ENCODE data around the gene ECT2.
A peak's percentile ranks its signal among the peaks of the same experiment; 100 is the strongest.
"Not testable (repeated sequence)": the region's sequence is repeated elsewhere in the genome, so short reads cannot be mapped to it uniquely, and the experiment has no call there.

The ECT2 gene, protein sequence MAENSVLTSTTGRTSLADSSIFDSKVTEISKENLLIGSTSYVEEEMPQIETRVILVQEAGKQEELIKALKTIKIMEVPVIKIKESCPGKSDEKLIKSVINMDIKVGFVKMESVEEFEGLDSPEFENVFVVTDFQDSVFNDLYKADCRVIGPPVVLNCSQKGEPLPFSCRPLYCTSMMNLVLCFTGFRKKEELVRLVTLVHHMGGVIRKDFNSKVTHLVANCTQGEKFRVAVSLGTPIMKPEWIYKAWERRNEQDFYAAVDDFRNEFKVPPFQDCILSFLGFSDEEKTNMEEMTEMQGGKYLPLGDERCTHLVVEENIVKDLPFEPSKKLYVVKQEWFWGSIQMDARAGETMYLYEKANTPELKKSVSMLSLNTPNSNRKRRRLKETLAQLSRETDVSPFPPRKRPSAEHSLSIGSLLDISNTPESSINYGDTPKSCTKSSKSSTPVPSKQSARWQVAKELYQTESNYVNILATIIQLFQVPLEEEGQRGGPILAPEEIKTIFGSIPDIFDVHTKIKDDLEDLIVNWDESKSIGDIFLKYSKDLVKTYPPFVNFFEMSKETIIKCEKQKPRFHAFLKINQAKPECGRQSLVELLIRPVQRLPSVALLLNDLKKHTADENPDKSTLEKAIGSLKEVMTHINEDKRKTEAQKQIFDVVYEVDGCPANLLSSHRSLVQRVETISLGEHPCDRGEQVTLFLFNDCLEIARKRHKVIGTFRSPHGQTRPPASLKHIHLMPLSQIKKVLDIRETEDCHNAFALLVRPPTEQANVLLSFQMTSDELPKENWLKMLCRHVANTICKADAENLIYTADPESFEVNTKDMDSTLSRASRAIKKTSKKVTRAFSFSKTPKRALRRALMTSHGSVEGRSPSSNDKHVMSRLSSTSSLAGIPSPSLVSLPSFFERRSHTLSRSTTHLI

DNA sequence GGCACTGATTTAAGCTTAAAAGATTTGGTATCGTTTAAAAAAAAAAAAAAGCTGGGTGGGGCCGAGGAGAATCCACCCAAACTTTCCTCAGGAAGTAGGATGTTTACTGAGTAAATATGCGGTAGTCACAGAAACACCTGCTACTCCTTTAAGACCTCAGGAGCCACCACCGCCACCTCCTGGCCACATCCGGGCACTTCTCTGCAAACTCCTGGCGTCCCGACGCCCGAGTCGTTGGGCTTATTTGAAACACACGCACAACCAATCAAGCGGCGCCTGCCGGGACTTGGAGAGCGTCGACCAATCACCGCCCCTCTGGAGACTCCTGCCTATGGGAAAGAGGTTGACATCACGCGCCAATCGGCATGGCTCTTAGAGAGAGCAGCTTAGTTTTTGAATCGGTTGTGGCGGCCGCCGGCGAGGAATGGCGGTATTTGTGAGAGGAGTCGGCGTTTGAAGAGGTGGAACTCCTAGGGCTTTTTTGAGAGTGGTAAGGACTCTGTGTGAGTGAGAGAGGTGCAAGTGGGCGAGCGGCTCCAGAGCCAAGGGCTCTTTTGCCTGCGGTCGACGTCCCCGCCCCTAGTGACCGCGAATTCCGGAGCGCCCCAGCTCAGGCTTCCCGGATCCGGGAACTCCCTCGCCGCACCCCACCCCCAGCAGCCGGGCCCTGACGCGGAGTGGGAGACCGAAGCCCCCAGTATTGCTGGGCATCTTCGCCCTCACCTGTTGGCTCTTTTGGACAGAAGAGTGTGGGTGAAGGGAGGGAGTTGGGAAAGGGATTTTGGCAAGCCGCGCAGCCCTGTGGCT, at the start of gene ECT2:
Gene ECT2, plus strand, starts transcription at position 359 of the 807 bp plus-strand sequence. CDS start 3,805 bp downstream, outside the sequence.
- peak; percentile 89 to 97 for DNase-seq (ENCODE audit: extremely low read depth in 1 of 2, low read depth in 1 of 2)

DNA sequence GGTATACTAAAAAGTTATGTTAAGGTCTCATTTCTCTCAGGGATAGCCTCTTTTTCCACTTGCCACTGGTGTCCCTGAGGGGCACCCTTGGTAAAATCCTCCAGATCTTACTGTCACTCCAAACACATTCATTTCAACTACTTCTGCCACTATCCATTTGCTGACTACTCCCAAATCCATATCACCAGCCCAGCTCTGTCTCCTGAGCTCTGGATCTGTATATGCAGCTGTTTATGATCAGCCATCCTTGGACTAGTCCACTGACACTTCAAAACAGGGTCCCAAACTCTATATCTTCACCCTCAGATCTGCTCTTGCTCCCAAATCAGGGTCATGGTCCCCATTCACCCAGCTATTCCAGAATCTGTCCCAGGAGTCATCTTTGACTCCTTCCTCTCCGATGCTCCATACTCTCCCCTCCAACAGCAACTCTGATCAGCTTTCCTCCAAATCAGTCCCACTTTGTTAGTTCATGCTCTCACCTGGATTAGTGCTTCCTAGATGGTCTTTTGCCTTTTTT, 49.5 kb upstream of the ECT2 start:
- no peak for DNase-seq (ENCODE audit: extremely low read depth in 1 of 2, low read depth in 1 of 2)

GRCh38 chr3:172701751-172702150, 48.8 kb upstream of the ECT2 start:
- DNase-seq (ENCODE audit: extremely low read depth in 1 of 2, low read depth in 1 of 2): no peak

GRCh38 chr3:172702256-172702655, 48.3 kb upstream of the ECT2 start:
- no peak for DNase-seq (ENCODE audit: extremely low read depth in 1 of 2, low read depth in 1 of 2)

- DNase-seq (ENCODE audit: extremely low read depth in 1 of 2, low read depth in 1 of 2): not testable (repeated sequence)
Observed at GRCh38 chr3:172702731-172703130, 47.8 kb upstream of the ECT2 start.

- no peak for DNase-seq (ENCODE audit: extremely low read depth in 1 of 2, low read depth in 1 of 2)
Observed at GRCh38 chr3:172704001-172704400, 46.5 kb upstream of the ECT2 start.

DNA sequence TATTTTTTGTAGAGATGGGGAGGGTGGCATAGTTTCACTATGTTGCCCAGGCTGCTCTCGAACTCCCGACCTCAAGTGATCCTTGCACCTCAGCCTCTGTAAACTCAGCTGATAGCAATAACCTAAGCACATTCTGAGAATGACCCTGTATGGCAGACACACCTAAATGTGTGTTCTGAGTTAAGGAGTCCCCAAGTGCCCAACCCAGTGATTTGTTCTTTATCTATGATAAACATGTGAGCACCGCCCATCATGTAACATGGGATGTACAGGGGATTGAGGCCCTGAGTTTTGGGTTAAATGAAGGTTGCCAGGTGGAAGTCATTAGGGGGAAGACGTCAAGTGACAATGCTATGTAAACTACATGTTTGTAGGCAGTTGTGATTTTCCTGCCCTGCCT, 45.4 kb upstream of the ECT2 start:
- DNase-seq (ENCODE audit: extremely low read depth in 1 of 2, low read depth in 1 of 2): no peak

DNA sequence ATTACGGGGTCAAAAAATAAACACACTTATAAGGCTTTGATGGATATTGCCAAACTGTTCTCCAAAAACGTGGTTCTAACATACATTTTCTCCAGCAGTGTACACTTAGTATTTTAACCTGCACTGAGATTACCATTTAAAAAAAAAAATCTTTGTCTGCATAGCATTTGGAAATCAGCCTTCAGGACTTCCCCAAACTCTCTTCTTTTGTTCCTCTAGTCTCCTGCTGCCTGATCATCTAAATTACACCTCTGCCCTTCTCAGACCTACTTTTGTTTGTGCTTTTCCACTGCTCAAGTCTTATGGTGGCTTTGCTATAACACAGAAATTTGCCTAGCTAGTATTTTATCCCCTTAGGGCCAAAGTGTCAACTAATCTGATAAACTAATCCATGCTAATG, 43.5 kb upstream of the ECT2 start:
- no peak for DNase-seq (ENCODE audit: extremely low read depth in 1 of 2, low read depth in 1 of 2)

DNA sequence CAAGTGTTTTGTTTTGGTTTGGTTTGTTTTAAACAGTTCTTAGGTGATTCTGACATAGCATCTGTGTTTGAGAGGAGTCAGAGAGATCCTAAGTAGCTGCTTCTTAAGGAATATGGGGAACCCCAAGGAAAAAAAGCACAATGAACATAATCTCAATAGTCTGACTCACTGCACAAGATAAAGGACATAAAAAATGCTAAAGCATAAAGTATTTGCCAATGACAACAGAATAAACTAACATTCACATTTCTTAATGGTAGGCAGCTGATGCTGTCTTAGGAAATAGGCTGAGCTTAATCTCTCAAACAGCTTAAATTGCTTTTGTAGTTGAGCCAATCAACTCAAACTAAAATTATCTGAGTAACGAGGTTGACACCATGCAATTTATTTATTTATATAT, 42.6 kb upstream of the ECT2 start:
- no peak for DNase-seq (ENCODE audit: extremely low read depth in 1 of 2, low read depth in 1 of 2)

DNA sequence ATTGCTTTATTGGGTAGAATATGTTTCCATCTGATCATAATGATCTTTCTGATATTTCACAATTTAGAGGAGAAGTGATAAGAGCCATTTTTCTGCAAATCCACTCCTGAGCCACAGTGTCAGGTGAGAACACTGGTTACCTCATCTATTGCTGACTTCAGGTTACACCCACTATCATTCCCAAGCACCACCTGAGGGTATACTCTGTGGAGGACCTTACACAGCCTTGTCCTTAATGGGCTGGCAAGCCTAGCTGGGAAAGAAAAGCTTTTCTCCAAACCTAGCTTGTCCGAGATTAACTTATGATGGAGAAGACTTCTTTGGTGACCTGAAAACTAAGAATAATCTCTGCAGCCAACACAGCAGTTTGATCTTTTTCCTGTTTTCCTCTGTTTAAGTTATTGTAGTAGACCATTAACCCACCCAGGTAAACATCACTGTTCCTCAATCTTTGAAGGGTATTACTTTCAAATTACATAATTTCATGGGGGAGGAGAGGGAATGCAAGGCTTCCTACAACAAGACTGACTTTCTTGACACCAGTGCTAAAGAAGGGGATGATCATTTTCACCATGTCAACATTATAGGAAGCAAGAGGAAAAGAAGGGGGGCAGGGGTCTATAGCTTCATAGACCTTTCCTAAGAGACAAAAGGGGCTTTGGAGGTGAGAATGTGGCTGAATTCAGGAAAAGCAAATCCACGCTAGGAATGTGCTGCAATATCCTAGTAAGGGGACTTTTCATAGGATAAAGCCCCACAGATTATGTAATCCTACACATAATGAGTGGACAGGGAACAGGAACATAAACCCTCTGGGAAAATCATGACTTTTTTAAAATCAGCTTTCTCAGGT, 41.4 kb upstream of the ECT2 start:
- DNase-seq (ENCODE audit: extremely low read depth in 1 of 2, low read depth in 1 of 2): no peak

GRCh38 chr3:172709774-172710663, 40.5 kb upstream of the ECT2 start:
- no peak for DNase-seq (ENCODE audit: extremely low read depth in 1 of 2, low read depth in 1 of 2)

DNA sequence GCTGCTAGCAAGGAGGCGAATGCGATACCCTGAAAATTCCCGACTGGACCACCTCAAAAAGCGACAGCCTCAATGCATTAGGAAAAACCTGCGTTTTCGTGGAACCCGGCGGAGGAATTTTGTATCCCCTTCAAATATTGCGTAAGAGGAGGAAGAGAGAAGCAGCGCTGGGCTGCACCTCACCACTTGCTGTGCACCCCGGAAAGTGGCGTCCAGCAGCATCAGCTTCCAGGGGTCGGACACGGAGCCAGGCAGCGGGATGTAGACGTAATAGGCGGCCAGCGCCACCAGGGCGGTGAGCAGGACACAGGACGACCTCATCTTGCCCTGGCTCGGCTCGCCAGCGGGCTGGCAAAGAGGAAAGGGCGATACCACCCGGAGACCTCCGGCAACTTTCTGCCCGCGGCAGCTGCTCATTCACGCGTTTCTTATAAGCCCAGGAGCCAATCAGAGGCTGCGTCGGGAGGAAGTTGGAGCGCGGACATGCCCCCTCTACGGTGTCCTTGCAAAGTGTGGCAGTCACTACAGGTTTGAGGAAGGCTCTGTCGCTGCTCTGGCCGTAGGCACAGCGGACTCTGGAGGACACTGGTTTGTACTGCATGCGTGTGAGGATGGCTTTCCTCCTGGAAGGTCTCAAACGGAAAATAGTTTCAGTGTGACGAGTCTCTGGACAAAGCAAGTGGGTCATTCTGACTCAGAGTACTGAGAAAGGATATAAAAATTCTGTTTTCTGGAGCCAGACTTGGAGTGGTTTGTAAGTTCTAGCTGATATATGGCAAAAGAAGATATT, 39.7 kb upstream of the ECT2 start, which contains the start of gene NCEH1:
Gene NCEH1, minus strand, starts transcription at position 404 of the 790 bp plus-strand sequence. Its CDS starts 83 bp downstream, at position 321.
- DNase-seq (ENCODE audit: extremely low read depth in 1 of 2, low read depth in 1 of 2): peak; percentile 60 to 74

- no peak for DNase-seq (ENCODE audit: extremely low read depth in 1 of 2, low read depth in 1 of 2)
Observed at GRCh38 chr3:172711454-172711795, 39.1 kb upstream of the ECT2 start.

DNA sequence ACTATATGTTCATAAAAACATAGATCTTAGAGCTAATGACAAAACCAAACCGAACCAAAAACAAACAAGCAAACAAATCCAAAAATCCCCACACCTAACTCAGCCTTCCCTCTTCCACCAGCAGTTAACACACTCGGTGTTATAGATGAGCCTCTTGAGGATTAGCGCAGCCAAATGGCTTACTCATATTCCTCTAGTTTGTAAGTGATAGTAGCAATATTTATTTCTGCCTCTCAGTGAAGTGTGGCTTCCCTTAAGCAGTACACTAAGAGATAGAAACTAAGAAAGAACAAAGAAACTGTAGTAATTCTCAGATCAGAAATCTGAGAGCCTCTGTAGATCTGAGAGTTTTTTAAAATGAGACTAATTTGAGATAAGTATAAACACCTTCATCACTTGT, 37.2 kb upstream of the ECT2 start:
- no peak for DNase-seq (ENCODE audit: extremely low read depth in 1 of 2, low read depth in 1 of 2)

DNA sequence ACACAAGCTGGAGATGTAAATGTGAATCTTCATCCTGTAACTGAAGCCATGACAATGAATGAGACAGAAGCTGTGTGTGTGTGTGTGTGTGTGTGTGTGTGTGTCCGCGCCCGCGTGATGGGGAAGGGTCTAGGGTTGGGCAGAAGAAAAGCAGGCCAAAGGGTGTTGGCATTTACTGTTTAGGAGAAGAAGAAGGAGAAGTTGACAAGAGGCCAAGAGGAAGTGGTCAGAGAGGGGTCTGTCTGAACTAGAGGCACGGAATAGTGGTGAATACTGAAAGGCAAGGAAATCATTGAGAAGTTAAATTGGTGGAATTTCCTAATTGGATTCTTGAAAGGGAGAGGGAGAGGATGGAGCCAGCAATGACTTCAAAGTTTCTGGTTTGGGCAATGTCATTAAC, 34.0 kb upstream of the ECT2 start:
- DNase-seq (ENCODE audit: extremely low read depth in 1 of 2, low read depth in 1 of 2): no peak

DNA sequence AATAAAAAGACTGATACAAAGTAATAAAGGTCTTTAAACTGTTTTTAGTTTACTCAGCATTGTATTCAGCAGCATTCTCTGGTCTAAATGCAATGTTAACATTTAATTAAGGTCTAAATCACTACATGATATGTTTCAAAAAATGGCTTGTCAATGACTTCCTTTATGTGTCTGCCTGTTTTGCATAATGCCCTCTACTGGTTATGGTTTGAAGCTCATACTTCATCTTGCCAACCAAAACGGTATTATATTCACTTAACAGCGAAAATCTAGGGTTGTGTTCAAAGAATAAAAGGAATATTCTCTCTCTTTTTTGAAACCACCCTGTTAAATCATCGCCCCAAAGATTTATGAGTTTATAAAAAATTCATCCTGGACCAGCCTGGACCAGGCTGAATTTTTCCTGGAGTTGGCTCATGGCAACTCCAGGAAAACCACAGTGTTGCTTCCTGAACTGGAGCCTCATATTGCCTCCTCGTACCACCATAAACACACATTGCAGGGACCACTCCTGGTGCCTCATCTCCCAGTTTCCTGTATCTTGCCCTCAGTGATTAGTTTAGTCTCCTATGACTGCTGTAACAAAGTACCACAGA, 32.9 kb upstream of the ECT2 start:
- no peak for DNase-seq (ENCODE audit: extremely low read depth in 1 of 2, low read depth in 1 of 2)

DNA sequence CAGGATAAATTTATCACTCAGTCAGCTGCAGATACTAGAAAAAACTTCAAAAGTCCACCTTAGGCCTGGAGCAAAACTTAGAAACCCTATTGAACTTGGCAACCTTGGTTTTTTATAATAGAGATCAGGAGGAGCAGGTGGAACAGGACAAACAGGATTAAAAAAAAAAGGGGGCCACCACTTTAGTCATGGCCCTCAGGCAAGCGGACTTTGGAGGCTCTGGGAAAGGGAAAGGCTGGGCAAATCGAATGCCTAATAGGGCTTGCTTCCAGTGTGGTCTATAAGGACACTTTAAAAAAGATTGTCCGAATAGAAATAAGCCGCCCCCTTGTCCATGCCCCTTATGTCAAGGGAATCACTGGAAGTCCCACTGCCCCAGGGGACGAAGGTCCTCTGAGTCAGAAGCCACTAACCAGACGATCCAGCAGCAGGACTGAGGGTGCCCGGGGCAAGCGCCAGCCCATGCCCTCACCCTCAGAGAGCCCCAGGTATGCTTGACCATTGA, 27.9 kb upstream of the ECT2 start:
- not testable (repeated sequence) for DNase-seq (ENCODE audit: extremely low read depth in 1 of 2, low read depth in 1 of 2)
